ENCODE data around the gene ZNF410.

DNA sequence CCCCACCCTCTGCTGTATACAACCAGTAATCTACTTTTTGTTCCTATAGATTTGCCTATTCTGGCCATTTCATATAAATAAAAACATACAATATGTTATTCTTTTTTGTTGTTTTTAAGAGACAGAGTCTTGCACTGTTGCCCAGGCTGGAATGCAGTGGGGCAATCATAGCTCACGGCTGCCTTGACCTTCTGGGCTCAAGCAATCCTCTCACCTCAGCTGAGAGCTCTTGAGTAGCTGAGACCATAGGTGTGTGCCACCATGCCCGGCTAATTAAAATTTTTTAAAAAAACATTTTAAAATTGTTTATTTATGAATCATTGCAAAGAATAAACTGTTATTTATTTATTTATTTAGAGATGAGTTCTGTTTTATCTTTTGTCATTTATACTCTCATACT is 23.4 kb upstream of the ZNF410 start:
- TF ChIP-seq, protein P1, sequence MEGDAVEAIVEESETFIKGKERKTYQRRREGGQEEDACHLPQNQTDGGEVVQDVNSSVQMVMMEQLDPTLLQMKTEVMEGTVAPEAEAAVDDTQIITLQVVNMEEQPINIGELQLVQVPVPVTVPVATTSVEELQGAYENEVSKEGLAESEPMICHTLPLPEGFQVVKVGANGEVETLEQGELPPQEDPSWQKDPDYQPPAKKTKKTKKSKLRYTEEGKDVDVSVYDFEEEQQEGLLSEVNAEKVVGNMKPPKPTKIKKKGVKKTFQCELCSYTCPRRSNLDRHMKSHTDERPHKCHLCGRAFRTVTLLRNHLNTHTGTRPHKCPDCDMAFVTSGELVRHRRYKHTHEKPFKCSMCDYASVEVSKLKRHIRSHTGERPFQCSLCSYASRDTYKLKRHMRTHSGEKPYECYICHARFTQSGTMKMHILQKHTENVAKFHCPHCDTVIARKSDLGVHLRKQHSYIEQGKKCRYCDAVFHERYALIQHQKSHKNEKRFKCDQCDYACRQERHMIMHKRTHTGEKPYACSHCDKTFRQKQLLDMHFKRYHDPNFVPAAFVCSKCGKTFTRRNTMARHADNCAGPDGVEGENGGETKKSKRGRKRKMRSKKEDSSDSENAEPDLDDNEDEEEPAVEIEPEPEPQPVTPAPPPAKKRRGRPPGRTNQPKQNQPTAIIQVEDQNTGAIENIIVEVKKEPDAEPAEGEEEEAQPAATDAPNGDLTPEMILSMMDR (IDR thresholded peaks at IDR 0.05 in 4 of 5, conservative IDR thresholded peaks at IDR 0.05 in 1 of 5) = no peak
- no peak for TF ChIP-seq POLR2A (IDR thresholded peaks at IDR 0.05)
